Stimulated activated CD4-positive, alpha-beta T cell treated with anti-CD3 and anti-CD28 coated beads, Interleukin-12 subunit alpha, Interleukin-12 subunit beta, amount 100 ng/mL, for 24 hours (primary cell): ENCODE results near the gene TLX3.
"Not testable (repeated sequence)": the region's sequence is repeated elsewhere in the genome, so short reads cannot be mapped to it uniquely, and the experiment has no call there.

Experiments
- DNase-seq, 2 experiments: peaks; one replicate each; pipeline ENCODE4 v3.0.0-alpha.2; 2020; ENCODE audit warnings: low read depth in 2 of 2

TLX3 gene

GRCh38 chr5:171323806-171324632, 15.0 kb downstream of the TLX3 start:
- no peak for DNase-seq

DNA sequence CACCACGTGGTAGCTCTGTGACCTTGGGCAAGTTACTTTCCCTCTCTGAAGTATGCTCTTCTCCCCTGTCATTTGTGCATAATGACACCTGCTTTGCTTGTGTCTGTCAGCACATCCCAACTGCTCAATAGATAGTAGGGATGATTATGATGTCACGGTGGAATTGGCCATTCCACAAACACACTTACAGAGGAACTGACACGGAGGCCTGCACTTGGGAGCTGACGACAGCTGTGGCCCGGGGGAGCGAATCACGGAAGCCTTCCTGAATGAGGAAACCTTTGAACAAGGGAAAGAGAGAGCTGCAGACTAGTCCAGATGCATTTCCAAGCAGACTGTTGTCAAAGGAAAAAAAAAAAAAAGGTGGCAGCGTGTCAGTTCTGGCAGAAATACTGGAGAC, 21.0 kb downstream of the TLX3 start:
- no peak for DNase-seq

GRCh38 chr5:171335616-171336015, 26.6 kb downstream of the TLX3 start:
- no peak for DNase-seq

DNA sequence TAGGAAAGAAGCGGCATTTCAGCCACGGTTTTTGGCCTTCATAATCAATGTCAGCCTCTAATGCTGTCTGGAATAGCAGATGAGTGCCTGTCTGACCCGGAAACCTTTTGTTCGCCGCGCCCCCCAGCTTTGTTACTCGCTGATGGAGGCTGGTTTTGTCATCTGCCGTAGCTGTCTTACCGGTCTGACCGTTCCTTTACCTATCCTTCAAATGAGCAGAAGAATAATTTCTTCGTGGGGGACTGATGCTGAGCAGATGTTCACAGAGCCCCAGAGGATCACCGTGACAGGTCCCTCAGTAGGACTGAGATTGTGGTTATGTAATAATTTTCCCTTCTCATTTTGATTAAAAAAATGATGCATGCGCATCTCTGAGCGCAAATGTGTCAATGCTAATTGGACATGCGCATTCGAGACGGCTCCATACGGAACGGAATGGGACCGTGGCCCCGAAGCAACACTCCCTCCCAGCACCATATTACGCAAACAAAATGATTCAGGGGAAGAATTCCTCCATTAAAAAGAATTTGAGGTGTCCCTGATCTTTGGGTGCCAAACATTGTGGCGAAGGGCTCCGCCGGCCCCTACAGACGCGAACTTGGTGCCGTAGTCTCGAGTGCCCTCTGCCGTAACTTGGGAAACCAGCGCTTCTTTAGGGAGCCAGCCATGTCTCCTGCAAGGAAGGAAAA, 27.6 kb downstream of the TLX3 start:
- no peak for DNase-seq

DNA sequence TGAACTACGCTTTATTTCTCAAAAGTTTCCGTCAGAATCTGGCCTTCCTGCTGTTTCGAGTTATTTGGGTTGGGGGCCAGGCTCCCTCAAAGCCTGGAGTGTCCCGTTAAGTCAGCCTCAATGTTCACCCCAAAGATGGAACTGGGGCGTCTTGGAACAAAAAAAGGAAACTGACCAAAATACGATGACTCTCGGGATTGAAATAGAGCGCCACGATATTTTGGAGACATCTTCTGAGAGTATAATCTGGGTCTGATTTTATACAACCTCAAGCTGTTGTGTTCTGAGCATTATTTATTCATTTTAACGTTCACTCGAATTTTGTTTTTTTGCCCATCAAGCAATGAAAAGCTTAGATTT, 28.1 kb downstream of the TLX3 start:
- DNase-seq, result no peak

GRCh38 chr5:171340042-171340441, 31.0 kb downstream of the TLX3 start:
- no peak for DNase-seq

- DNase-seq, result no peak
Measured at GRCh38 chr5:171340491-171340890, 31.4 kb downstream of the TLX3 start.

DNA sequence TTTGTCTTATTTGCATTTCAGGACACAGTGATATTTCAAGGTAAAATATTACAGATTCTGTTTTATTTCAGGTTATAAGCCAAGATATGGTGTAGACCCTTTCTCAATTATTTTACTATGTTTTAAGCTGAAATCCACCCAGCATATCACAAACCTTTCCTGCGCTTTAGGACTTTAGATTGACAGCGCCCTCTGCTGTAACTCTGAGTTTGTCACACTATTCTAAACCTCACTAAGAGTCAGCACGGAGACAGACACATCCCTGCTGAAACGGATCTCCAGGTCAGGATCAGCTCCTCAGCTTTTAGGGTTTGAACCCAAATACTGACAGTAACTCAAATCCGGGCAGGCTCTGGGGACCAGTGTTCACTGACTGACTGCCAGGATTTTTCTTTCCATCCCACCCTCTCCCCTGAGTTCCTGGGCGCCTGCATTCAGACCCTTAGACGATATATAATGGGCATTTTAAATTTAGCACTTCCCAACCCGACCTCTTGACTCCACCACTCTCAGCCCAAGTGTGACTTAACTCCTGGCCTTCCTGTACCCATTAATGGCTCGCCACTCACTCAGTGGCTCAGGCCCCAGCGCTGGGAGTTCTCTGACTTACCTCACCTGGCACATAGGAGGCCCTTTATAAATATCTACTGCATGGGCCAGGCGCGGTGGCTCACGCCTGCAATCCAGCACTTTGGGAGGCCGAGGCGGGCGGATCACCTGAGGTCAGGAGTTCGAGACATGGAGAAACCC, 33.5 kb downstream of the TLX3 start:
- no peak for DNase-seq

GRCh38 chr5:171344936-171345608, 36.0 kb downstream of the TLX3 start:
- no peak for DNase-seq

DNA sequence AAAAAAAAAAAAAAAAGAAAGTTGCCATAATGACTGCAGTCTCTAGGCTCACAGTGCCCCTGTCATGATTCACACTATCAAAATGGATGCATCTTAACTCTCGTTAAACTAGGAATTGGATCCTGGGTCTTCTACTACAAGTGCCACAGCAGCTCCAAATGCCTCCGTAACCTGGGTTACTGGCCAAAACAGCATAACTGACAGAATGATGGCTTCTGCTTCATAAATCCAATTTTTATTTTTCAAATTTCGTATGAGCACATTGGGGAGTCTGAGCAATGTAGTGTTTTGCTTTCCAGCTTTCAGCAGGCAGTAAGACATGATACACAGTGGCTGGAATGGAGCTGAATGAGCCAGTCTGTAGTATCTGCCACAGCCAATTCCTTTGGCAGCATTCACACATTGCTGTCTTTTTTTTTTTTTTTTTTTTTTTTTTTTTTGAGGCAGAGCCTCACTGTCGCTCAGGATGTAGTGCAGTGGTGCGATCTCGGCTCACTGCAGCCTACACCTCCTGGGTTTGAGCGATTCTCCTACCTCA, 42.6 kb downstream of the TLX3 start:
- no peak for DNase-seq

DNA sequence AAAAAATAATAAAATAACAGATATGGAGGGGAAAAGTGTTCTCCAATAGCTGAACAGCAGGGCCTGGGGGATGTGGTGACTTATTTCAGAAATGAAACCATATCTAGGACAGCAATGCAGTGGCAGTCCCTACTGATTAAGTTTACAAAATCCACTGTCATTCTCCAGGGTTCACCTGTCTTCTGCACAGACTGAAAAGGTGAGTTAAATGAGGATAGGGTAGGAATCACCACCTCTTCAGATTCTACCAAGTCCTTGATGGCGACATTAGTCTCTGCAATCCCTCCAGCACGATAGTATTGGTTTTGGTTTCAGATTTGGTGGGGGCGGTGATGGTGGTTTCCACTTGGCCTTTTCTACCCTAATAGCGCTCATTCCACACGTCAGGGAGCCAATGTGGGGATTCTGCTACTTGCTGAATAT, 46.3 kb downstream of the TLX3 start:
- DNase-seq, result peak in 1 of 2 experiments; percentile 9

DNA sequence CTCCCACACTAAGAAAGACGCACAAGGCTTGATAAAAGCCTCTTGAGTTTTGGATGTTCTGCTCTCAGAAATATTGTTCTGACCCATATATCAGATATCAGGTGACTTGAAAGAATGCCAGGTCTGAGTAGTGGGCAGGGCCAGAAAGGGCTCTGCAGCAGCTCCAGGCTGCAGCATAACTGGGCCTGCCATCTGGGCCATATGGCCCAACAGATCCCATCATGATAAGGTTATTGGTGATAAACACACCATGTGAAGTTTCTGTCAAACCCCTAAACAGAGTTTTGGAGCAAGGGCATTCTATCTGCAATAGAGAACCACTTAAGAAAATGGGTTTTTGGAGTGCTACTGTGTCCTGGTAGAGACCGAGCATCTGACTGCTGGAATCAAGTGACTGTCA, 48.8 kb downstream of the TLX3 start:
- no peak for DNase-seq

- not testable (repeated sequence) for DNase-seq
Measured at GRCh38 chr5:171361151-171361550, 52.1 kb downstream of the TLX3 start.
